Mononuclear cell (primary cell): ENCODE measurements around the gene TRIM62. TPM values are rescaled to one million over a fixed set of nuclear protein-coding genes. Genes with fewer than 3 reads are reported as not detected.
"Not testable (repeated sequence)": the region's sequence is repeated elsewhere in the genome, so short reads cannot be mapped to it uniquely, and the experiment has no call there.

Experiments
- H3K27me3 ChIP-seq: 2 replicates; pipeline ENCODE4 v1.6.0; 2011; ENCODE audit warnings: low read length, control low read depth; ENCODE audit not compliant: insufficient read depth
- H3K4me1 ChIP-seq: 2 replicates; pipeline ENCODE4 v1.5.1; 2011; ENCODE audit warnings: mild to moderate bottlenecking, low read length, control low read depth; ENCODE audit not compliant: insufficient read depth
- H3K4me3 ChIP-seq: 2 replicates; pipeline ENCODE4 v1.5.1; 2011; ENCODE audit warnings: mild to moderate bottlenecking, low read length, moderate library complexity
- H3K9me3 ChIP-seq: 2 replicates; pipeline ENCODE4 v1.5.1; 2011; ENCODE audit warnings: low read depth, mild to moderate bottlenecking, control low read depth, low read length
- total RNA-seq: library from RNA; depleted of rRNA; stranded (reverse); fragments of >200 nt; gene quantifications from one replicate; pipeline ENCODE4 v1.2.3, GENCODE V29; 2012

TRIM62 gene
- total RNA-seq, 1 donor, result 9.9 TPM

DNA sequence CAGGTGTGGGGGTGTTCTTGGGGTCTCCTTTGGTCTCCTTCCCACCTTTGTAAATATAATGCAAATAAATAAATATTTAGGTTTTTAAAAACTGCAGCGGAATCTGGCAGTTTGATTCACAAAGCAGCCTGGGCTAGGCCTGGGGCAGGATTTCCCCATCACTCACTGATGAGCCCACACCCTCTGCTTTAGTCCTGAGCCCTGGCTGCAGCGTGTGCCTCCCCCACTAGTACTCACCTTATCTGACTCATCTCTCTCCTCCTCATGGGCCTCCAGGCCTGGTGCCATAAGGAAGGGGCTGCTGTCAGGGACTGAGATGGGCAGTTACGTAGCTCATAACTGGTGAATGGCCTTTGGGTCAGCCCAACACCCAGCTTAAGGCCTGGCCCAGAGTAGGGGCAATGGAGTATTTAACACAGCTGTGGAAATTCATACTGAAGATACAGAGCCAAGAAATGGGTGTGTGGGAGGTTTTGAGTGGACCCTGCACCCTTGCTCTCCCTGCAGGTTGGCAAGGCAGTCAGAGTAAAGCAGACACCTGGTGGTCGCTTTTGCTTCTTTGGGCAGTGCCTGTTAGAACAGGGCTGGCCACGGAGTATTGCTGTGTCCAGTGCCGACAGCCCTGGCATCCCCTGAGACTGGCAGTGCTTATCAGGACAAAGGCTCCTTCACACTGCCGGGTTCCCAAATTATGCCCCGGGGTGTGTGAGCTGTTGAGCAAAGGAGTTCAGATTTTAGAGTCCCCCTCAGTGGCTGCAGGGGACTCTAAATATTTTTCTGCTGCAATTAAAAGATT lies 61.2 kb downstream of the TRIM62 start:
- Histone ChIP-seq H3K27me3 (no peaks in the 10 kb centered on the region), H3K4me3 (no peak overlapping the region), H3K9me3 (no peaks in the 10 kb centered on the region), H3K4me1 (no peaks in the 10 kb centered on the region)

DNA sequence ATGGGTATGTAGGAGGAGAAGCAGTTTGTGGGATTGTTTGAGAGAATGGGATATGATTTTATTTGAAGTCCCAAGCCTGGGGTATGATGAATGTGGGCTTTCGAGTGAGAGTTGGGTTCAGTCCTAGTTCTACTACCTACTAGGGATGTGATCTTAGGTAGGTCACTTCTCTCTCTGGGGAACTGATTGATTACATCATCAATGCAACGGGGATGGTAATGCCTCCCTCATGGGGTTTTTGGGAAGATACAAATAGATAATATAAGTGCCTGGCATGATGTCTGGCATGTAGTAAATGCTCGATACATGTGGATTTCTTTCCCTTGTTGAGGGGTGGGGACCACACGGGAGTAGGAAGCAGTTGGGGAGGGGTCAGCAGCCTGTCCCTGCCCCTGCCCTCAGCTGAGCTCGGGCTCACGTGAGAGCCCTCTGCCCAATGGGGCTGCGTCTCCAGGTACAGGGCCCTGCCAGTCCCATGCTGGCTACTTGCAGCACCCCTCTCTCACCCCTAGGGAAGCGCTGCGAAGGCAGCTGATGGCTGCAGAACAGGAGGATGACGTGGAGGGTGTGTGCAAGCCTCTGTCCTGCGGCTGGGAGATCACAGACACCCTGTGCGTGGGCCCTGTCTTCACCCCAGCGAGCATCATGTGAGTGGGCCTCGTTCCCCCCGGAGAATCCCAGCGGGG lies 62.2 kb downstream of the TRIM62 start:
- H3K27me3 ChIP-seq, result no peaks in the 10 kb centered on the region
- H3K9me3 ChIP-seq, result no peaks in the 10 kb centered on the region
- H3K4me3 ChIP-seq, result no peak overlapping the region
- H3K4me1 ChIP-seq, result no peaks in the 10 kb centered on the region

- Histone ChIP-seq H3K27me3 (no peaks in the 10 kb centered on the region), H3K4me1 (no peaks in the 10 kb centered on the region), H3K9me3 (no peaks in the 10 kb centered on the region), H3K4me3 (no peak overlapping the region)
Observed at GRCh38 chr1:33119050-33119449, 62.8 kb downstream of the TRIM62 start.

- Histone ChIP-seq H3K27me3 (no peaks in the 10 kb centered on the region), H3K9me3 (no peaks in the 10 kb centered on the region), H3K4me1 (no peaks in the 10 kb centered on the region), H3K4me3 (no peak overlapping the region)
Observed at GRCh38 chr1:33118274-33118673, 63.6 kb downstream of the TRIM62 start.

GRCh38 chr1:33117440-33118085 lies 64.3 kb downstream of the TRIM62 start:
- Histone ChIP-seq H3K4me1 (no peaks in the 10 kb centered on the region), H3K27me3 (no peaks in the 10 kb centered on the region), H3K9me3 (no peaks in the 10 kb centered on the region), H3K4me3 (no peak overlapping the region)

DNA sequence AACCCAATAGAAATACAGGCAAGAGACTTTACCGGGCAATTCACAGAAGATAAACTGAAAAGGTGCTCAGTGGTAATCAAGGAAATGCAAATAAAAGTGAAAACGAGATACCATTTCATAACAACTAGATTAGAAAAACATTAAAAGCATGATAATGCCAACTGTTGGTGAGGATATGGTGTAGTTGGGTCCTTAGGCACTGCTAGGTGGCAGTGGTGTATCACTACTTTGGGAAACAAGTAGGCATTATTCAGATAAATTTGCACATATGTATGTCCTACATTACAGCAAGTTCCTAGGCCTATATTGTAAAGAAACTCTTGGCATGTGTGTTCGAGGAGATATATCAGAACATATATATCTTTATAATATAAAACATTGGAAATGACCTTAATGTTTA lies 69.9 kb downstream of the TRIM62 start:
- H3K4me3 ChIP-seq, result no peak overlapping the region
- H3K27me3 ChIP-seq, result no peaks in the 10 kb centered on the region
- H3K4me1 ChIP-seq, result no peaks in the 10 kb centered on the region

DNA sequence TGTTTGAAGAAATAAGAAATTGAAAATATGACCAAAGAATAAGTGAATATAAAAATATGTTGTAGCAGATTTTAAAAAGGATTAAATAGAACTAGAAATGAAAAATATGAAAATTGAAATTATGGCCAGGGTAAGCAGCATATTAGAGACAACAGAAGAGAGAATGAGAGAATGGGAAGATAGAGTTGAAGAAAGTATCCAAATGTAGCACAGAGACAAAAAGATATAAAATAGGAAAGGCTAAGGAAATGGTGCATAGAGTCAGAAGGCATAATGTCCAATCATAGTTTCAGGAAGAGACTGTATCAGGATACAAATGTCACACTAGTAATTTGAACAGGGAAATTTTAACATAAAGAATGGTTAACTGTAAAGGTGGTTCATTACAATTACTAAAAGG lies 71.4 kb downstream of the TRIM62 start:
- H3K4me3 ChIP-seq, result no peak overlapping the region
- no peaks in the 10 kb centered on the region for H3K27me3 ChIP-seq
- no peaks in the 10 kb centered on the region for H3K9me3 ChIP-seq
- no peaks in the 10 kb centered on the region for H3K4me1 ChIP-seq

More for the DNA sequence above, 69.9 kb downstream of the TRIM62 start:
- no peaks in the 10 kb centered on the region for H3K9me3 ChIP-seq

- not testable (repeated sequence) for H3K27me3 ChIP-seq, H3K9me3 ChIP-seq, H3K4me3 ChIP-seq
- H3K4me1 ChIP-seq, result peaks cover 38% of the 10 kb centered on the region
Observed at GRCh38 chr1:33100119-33100415, 81.8 kb downstream of the TRIM62 start.

DNA sequence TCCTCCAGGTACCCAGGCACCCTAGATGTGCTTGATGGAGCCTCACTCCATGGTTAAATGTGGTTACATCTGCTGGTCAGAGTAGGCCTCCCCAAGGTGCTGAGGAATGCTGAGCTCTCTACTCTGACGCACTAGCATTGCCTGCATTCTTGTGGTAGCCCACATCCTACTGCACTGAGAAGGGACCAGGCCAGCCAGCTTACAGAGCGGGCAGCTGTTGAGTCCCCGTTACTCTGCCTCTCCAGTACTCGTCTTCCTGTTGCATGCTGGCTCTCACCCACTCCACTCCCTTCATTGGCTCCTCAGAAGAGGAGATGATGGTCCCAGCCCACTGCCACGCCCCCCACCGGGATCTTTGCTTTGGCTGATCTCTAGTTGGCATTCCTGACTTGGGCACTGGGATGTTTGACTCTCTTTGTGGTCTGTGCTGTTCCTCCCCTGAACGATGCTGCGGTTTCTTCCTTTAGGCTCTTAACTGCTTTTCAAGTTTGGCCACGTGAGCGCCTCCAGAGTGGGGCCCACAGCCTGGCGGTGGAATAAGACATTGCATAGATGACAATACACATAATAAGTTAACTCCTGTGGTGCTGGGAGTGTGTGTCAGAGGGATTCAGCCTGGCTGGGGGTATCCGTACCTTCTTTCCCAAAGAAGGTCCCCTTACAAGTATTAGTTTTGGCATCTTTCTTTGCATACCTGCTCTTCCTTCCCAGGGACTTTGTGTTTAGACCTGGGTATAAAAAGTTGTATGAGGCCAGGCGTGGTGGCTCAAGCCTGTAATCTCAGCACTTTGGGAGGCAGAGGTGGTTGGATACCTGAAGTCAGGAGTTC lies 82.3 kb downstream of the TRIM62 start:
- Histone ChIP-seq H3K4me3 (no peak overlapping the region), H3K27me3 (no peaks in the 10 kb centered on the region), H3K9me3 (no peaks in the 10 kb centered on the region), H3K4me1 (peaks cover 41% of the 10 kb centered on the region)

DNA sequence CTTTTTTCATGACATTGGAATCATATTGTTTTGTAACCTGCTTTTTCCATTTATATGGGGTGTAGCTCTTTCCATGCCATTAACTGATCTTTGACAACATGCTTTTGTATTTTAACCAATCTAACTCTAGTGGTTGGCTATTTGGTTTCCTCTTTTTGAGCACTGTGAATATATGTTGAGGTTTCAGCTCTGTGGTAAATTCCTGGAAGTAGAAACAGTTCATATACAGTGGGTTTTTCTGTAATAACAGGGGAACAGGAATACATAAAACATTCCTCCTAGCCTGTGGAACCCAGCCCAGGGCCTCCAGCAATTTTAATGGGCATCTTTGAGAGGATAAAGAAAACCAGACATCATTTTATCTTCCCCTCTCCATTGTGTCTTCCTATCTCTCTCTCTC lies 83.5 kb downstream of the TRIM62 start:
- H3K9me3 ChIP-seq, result no peaks in the 10 kb centered on the region
- peaks cover 41% of the 10 kb centered on the region for H3K4me1 ChIP-seq
- no peaks in the 10 kb centered on the region for H3K27me3 ChIP-seq
- H3K4me3 ChIP-seq, result no peak overlapping the region

DNA sequence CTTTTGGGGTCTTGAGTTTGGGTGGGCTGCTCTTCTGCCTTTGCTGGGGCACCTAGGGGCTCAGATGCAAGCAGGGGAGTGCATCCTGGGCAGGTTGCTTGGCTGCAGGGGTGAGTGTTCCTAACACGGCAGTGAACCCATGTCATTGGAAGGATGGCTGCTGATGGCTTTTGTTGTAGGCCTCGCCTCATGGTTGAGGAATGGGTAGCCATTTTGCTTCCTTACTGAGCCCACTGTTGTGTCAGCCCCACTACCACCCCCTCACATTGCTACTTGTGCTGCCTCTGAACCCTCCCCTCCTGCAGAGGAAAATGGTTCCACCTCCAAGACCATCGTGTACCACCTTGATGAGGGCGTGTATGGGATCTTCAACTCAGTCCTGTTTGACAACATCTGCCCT lies 84.1 kb downstream of the TRIM62 start:
- Histone ChIP-seq H3K27me3 (no peaks in the 10 kb centered on the region), H3K9me3 (no peaks in the 10 kb centered on the region), H3K4me3 (no peak overlapping the region), H3K4me1 (peaks cover 41% of the 10 kb centered on the region)

DNA sequence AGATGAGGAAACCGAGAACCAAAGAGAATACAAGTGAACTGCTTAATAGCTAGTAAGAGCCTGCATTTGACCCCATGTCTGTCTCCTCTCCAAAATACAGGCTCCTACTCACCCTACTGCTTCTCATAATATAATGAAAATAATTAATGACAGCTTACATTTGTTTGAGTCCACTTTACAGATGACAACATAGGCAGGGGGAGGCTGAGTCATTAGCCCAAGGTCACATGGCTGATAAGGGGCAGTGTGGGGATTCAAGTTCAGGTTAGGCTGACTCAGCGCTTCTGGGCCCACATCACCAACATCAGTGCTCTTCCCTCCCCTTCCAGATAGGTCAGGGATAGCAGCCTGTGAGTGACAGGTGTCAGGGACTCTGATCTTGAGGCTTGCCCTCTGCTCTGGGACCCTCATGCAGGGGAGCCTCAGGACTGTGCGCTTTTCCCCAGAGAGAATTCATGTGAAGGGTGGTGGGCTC lies 84.7 kb downstream of the TRIM62 start:
- peaks cover 41% of the 10 kb centered on the region for H3K4me1 ChIP-seq
- no peaks in the 10 kb centered on the region for H3K9me3 ChIP-seq
- no peaks in the 10 kb centered on the region for H3K27me3 ChIP-seq
- H3K4me3 ChIP-seq, result no peak overlapping the region

GRCh38 chr1:33096363-33097005 lies 85.4 kb downstream of the TRIM62 start:
- no peak overlapping the region for H3K4me3 ChIP-seq
- H3K4me1 ChIP-seq, result peaks cover 41% of the 10 kb centered on the region
- H3K27me3 ChIP-seq, result no peaks in the 10 kb centered on the region
- no peaks in the 10 kb centered on the region for H3K9me3 ChIP-seq
